Measurements from ENCODE around the gene FAIM2.

Gene FAIM2

DNA sequence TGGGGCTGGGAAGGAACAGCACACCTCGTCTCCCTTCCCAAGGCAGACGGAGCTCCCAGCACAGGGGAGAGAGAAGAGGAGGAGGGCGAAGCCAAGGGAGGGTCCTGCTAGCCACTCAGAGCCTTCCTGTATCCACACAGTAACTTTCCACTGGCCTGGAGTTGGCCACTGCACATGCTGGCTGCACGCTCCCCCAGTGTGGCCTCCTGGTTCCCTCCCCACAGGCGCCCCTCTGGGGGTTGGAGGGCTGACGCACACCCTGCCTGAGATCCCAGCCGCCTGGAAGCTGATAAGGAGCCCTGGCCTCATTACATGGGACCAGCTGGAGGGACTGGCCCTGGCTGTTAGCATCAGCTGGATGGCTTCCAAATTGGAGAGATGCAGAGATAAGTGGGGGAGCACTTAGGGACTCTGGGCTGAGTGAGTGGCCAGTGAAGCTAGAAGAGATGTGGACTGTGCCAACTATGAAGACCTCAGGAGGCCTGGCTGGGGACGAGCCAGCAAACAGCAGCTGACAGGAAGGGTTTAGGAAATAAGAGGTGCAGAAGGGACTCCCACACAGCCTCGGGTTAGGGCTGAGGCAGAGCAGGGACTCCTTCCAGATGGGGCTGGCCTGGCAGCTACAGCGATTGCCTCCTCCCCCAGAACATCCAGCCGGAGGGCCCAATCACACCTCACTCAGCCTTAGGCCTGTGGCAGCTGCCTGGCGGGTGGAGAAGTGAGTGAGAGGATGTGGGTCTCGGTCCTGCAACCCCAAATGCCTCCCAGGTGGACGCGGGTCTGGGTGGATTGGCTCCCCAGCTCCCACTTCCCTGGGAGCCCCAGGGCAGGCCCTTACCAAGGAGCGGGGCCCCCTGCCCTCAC is 34.5 kb downstream of the FAIM2 start:
- H3K4me3 ChIP-seq (ENCODE audit: low read depth, low read length): no peak overlapping the region
- peak; percentile 61 for DNase-seq (ENCODE audit: low read depth)
- TF ChIP-seq, protein P1, sequence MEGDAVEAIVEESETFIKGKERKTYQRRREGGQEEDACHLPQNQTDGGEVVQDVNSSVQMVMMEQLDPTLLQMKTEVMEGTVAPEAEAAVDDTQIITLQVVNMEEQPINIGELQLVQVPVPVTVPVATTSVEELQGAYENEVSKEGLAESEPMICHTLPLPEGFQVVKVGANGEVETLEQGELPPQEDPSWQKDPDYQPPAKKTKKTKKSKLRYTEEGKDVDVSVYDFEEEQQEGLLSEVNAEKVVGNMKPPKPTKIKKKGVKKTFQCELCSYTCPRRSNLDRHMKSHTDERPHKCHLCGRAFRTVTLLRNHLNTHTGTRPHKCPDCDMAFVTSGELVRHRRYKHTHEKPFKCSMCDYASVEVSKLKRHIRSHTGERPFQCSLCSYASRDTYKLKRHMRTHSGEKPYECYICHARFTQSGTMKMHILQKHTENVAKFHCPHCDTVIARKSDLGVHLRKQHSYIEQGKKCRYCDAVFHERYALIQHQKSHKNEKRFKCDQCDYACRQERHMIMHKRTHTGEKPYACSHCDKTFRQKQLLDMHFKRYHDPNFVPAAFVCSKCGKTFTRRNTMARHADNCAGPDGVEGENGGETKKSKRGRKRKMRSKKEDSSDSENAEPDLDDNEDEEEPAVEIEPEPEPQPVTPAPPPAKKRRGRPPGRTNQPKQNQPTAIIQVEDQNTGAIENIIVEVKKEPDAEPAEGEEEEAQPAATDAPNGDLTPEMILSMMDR (IDR thresholded peaks at IDR 0.05; ENCODE audit: control insufficient read depth, extremely low read depth, insufficient read depth): no peak

DNA sequence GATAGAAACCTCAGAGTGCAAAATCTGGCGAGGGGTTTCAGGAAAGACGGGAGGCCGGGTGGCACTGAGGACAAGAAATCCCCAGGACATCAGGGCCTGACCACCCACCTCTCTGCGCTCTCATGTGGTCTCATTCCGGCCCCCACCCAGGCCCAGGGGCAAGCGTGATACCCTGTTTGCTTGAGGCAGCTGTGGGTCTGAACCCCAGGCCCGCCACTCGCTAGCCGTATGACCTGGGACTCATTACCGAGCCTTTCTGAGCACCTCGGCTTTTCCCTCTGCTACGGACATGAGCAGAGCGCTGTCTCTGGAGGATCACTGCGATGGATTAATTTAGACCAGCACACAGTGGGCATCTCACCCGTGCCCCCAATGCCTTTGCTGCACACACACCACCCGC is 35.3 kb downstream of the FAIM2 start:
- TF ChIP-seq, protein P1 (IDR thresholded peaks at IDR 0.05; ENCODE audit: control insufficient read depth, extremely low read depth, insufficient read depth): no peak
- no peak for DNase-seq (ENCODE audit: low read depth)
- H3K4me3 ChIP-seq (ENCODE audit: low read depth, low read length): no peak overlapping the region

- no peak for DNase-seq (ENCODE audit: low read depth)
- TF ChIP-seq, protein P1 (IDR thresholded peaks at IDR 0.05; ENCODE audit: control insufficient read depth, extremely low read depth, insufficient read depth): no peak
- no peak overlapping the region for H3K4me3 ChIP-seq (ENCODE audit: low read depth, low read length)
Observed at GRCh38 chr12:49867570-49868341, 35.9 kb downstream of the FAIM2 start.

GRCh38 chr12:49866859-49867569 is 36.7 kb downstream of the FAIM2 start:
- H3K4me3 ChIP-seq (ENCODE audit: low read depth, low read length): no peak overlapping the region
- DNase-seq (ENCODE audit: low read depth): peak; percentile 28
- TF ChIP-seq, protein P1 (IDR thresholded peaks at IDR 0.05; ENCODE audit: control insufficient read depth, extremely low read depth, insufficient read depth): peak; percentile 97

GRCh38 chr12:49865782-49866135 is 37.9 kb downstream of the FAIM2 start:
- TF ChIP-seq, protein P1 (IDR thresholded peaks at IDR 0.05; ENCODE audit: control insufficient read depth, extremely low read depth, insufficient read depth): no peak
- H3K4me3 ChIP-seq (ENCODE audit: low read depth, low read length): no peak overlapping the region
- DNase-seq (ENCODE audit: low read depth): no peak

- TF ChIP-seq, protein P1 (IDR thresholded peaks at IDR 0.05; ENCODE audit: control insufficient read depth, extremely low read depth, insufficient read depth): no peak
- DNase-seq (ENCODE audit: low read depth): no peak
- H3K4me3 ChIP-seq (ENCODE audit: low read depth, low read length): no peak overlapping the region
Observed at GRCh38 chr12:49865109-49865781, 38.5 kb downstream of the FAIM2 start.
